Amniotic stem cell (primary cell): ENCODE results near the gene HRG.
"Not testable (repeated sequence)": the region's sequence is repeated elsewhere in the genome, so short reads cannot be mapped to it uniquely, and the experiment has no call there.

Experiments used
- DNase-seq: peaks from one replicate; lab custom pipeline; 2025; lab: John Stamatoyannopoulos, UW

Gene HRG

DNA sequence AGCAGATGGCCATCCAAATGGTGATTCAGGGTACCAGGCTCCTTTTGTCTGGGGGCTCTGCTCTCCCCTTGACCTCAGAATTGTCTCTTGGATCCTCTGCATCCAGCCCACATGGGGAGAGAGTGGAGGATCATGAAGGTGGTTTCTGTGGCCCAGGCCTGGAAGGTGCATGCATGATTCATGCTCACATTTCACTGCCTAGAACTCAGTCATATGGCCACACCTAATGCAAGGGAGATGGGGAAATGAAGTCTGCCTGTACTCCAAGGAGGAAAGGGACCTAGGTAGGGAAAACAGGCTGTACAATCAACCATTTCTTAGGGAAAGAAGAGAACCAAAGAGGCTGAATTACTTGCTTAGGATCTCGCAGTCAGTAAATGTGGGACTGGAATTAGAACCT is 15.1 kb downstream of the HRG start:
- DNase-seq, result no peak

DNA sequence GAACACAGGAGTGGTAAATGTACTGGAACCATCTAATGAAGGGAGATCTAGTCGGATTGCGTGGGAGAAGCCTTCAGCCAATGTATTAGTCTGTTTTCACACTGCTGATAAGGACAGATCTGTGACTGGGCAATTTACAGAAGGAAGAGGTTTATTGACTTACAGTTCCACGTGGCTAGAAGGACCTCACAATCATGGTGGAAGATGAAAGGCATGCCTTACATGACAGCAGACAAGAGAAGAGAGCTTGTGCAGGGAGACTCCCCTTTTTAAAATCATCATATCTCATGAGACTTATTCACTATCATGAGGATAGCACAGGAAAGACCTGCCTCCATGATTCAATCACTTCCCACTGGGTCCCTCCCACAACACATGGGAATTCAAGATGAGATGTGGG is 17.0 kb downstream of the HRG start:
- no peak for DNase-seq

DNA sequence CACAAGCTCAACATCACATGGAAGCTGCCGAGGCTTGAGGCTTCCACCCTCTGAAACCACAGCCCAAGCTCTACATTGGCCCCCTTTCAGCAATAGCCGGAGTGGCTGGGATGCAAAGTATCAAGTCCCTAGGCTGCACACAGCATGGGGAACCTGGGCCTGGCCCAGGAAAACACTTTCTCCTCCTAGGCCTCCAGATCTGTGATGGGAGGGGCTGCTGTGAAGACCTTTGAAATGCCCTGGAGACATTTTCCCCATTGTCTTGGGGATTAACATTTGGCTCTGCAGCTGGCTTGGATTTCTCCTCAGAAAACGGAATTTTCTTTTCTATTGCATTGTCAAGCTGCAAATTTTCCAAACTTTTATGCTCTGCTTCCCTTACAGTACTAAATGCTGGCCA is 18.2 kb downstream of the HRG start:
- no peak for DNase-seq

DNA sequence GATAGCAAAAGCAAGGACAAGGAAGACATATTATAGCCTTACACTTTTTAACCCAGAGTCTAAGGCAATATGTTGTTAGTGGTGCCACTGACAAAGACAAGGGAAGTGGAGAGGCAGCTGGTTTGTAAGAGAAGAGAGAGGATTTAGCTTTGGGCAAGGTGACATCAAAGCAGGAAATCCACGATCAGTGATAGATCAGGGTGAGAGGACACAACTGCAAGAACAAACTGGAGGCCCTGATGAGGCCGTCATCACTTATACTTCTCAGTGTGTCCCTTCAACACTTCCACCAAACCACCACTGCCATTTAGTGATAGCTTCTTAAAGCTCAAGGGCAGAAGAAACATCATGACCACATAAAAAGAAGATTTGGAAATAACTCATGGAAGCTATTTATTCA is 20.7 kb downstream of the HRG start:
- DNase-seq, result not testable (repeated sequence)

GRCh38 chr3:186687120-186687651 is 21.4 kb downstream of the HRG start:
- DNase-seq, result no peak

- DNase-seq, result not testable (repeated sequence)
Observed at GRCh38 chr3:186690304-186690703, 24.5 kb downstream of the HRG start.

DNA sequence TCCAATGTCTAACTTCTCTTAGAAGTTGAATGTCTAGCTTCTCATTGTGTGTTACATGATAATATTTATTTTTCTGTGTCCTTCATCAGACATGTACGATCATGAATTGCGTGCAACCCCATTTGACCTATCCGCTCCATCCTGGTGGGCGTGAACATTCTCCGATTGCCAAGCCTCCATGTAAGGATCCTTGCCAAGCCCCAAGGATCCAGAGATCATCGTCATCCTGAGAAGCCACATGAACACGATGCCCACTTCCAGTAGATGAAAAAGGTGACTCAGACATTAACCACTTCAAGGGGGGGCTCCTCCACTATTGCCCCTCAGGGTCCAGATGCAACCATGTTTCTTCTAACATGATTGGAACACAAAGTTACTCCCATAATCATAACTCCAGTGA is 25.9 kb downstream of the HRG start:
- DNase-seq, result no peak

DNA sequence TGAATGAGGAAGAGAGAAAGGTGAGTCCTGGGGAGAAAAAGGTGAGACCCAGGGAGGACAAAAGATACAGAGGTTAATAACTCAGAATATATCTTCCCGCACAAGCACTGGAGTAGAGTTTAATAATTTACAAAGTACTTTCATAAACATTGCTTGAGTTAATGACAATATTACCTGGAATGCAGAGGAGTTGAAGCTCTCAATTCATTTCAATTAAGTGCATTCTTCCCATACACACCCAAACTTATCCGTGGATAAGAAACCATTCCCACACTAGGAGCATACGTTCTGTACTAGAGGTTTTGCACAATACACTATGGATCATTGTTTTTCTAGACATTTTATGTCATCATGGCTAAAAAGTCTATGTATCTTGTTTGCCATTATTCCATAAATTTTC is 28.0 kb downstream of the HRG start:
- no peak for DNase-seq

GRCh38 chr3:186694288-186695032 is 28.6 kb downstream of the HRG start:
- no peak for DNase-seq

DNA sequence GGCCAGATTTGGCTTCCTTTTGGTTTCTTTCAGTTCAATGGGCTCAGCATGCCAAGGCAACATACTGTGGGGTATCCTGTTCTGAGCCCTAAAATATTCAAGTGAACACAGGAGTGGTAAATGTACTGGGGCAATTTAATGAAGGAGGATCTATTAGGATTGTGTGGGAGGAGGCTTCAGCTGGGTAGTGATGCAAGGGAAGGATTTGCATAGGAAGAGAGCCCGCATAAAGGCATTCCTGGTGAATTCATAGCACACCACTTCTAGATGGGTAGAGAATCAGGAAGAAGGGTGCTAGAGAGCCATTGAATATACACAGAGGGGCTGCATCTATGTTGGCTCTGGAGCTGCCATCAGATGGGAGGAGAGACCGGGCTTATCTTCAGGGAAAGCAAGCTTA is 30.7 kb downstream of the HRG start:
- no peak for DNase-seq

DNA sequence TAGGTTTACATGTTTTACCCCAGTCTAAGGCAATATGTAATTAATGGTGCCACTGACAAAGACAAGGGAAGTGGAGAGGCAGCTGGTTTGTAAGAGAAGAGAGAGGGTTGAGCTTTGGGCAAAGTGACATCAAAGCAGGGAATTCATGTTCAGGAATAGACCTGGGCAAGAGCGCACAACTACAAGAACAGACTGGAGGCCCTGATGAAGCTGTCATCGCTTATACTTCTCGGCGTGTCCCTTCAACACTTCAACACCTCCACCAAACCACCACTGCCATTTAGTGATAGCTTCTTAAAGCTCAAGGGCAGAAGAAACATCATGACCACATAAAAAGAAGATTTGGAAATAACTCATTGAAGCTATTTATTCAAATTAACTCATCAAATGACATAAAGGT is 31.7 kb downstream of the HRG start:
- DNase-seq, result no peak

DNA sequence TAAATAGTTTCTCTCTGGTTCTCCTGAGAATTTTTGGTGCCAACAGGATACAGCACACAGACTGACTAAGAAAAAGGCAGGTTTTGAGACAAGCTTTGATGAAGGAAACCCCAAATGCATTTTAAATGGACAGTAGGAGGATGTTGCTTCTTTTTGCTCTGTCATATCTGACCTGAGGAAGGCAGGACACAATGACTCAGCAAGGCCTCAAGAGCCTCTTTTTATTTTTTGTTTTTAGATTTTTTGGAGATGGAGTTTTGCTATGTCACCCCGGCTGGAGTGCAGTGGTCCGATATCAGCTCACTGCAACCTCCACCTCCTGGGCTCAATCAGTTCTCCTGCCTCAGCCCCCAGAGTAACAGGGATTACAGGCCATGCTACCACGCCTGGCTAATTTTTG is 34.5 kb downstream of the HRG start:
- no peak for DNase-seq

DNA sequence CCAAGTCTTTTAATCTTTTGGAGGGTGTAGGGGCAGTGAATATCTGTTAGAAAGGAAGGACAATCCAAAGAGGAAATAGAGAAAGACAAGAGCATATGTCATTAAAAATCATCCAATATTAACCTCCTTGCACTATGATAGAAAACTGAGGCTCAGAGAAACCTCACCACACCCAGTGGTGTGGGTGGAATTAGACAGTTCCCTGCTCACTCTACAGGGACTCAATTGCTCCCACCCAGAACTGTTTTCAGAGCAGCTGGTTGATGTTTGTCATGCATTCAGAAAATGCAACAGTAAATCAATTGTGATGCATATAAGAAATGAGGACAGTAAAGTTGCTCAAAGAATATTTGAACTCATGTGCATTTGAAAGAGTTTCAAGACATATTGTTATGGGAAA is 36.6 kb downstream of the HRG start:
- DNase-seq, result not testable (repeated sequence)

GRCh38 chr3:186705882-186706780 is 40.3 kb downstream of the HRG start:
- no peak for DNase-seq

DNA sequence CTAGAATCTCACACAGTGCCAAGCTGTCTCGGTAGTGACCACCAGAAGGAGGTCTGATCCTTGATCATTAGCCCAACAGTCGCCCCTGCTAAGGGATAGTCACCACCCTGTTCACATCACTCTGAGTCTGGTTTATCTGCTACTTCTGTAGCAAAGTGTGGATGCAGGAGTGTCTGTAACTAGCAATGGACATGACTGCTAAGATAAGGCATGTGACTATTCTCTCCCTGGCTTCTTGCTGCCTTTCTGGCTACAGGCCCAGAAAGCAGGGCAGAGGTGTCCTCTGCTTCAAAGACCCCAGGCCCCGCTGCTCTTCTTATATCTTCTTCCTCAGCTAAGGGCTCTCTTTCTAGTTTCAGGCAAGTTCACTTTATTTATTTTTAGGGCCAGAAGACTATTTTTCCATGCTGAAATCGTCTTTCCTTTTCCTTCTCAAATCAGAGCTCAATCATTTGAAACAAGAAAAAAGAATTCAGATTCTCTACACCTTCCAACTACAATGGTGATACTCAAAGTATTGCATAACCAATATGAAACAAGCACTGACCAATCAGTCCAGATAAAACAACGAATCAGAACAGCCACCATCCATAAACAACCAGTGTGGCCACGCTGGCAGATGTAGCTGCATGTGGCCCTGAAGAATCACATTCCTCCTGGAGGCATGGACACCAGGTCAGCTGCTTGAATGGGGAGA is 43.3 kb downstream of the HRG start:
- DNase-seq, result no peak

DNA sequence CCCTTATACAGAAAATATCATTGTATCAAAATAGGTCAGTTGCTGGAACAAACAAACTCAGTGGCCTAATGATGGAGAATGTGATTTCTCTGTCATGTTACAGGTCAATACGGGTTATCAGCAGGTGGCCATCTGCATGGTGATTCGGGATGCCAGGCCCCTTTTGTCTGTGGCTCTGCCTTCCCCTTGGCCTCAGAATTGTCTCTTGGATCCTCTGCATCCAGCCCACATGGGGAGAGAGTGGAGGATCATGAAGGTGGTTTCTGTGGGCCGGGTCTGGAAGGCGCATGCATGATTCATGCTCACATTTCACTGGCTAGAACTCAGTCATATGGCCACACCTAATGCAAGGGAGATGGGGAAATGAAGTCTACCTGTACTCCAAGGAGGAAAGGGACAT is 44.9 kb downstream of the HRG start:
- not testable (repeated sequence) for DNase-seq

- DNase-seq, result no peak
Observed at GRCh38 chr3:186713499-186713898, 47.7 kb downstream of the HRG start.

DNA sequence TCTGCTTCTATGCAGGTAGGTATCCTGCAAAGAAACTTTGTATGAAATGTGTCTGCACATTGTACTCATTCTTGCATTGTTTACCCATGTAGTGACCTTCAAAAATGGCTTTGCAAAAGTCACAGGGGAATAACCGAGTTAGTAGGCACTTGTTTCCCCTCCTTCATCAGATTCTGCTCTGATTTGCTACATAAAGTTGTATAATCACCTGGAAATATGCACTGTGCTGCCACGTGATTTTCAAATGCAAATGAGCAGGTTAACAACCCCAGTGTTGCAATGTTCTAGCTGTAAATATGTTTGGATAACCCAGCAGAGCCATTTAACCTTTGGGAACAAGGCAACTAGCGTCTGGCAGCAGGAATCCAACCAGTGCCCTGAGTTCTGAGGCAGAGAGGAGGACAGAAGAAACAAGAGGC is 51.2 kb downstream of the HRG start, which contains the start of gene KNG1:
TSS of gene KNG1 (plus strand) at position 321 of the 419 bp plus-strand sequence. CDS start 184 bp downstream, outside the sequence.
- DNase-seq, result no peak

- DNase-seq, result no peak
Observed at GRCh38 chr3:186719945-186720739, 54.3 kb downstream of the HRG start.

DNA sequence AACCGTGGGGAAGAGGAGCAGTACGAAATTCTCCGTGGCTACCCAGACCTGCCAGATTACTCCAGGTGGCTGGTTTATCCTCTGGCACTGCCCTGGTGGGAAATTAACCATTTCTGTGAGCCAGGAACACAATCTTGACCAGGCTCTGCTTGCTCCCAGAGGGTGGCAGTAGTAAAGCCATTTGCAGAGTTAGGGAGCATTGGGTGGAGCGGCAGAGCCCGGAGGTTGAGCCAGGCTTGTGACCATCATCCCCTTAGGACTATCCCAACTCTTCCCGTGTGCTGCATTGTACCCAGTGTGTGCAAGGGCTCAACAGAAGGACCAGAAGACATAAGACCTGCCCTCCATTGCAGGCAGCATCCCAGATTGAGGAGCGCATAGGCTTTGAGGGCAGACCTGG is 56.6 kb downstream of the HRG start:
- DNase-seq, result no peak

- no peak for DNase-seq
Observed at GRCh38 chr3:186724911-186725310, 59.1 kb downstream of the HRG start.
